ENCODE data around the gene ATP5F1E. TPM values are rescaled to one million over a fixed set of nuclear protein-coding genes. Genes with fewer than 3 reads are reported as not detected.

The ATP5F1E gene
- total and polyA plus RNA-seq, 2 of the 4 experiments (the other 2 are of a cell fraction), result 3.8 to 34.5 TPM

DNA sequence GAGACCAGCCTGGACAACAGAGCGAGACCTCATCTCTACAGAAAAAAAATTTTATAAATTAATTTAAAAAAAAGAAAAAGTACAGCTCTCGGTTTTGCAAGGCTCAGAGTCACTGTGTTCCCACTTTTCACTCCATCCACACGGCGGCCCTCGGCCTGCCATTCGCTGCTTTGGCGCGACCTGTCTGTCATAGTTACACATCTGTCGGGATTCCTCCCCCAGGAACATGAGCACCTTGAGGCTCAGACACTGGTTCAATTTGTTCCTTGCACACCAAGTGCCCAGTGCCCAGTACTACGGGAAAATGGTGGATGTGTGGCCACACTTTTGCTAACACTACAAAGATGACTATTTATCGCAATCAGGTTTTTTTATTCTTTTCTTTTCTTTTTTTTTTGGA lies 33.5 kb downstream of the ATP5F1E start:
- POLR2A ChIA-PET (ENCODE audit: unreplicated experiment), result no interaction called here
- ATAC-seq (ENCODE audit: low read depth), result no peak
- 97% methylated on average over 5 of the region's 11 CpGs; no CpG with 5 or more reads in 1 of the 2 experiments for WGBS, 2 experiments (ENCODE audit: extremely low coverage in 2 of 2, insufficient read length in 1 of 2)
- Histone ChIP-seq H2AFZ (replicated peaks; ENCODE audit: low read length, poor library complexity) (no peak overlapping the region), H3K14ac (replicated peaks; ENCODE audit: low read depth, low read length) (no peak overlapping the region), H2BK120ac (ENCODE audit: low read depth, low read length) (no peak overlapping the region), H3K9ac (ENCODE audit: low read depth, low read length) (no peak overlapping the region), H2BK5ac (ENCODE audit: low read depth, low read length, poor library complexity, severe bottlenecking) (no peak overlapping the region), H2AK5ac (ENCODE audit: low read depth, low read length) (no peak overlapping the region), H4K8ac (ENCODE audit: low read depth in 2 of 2, low read length in 2 of 2) (no peak overlapping the region), H3K4me1 (ENCODE audit: control insufficient read depth, insufficient read depth, low read length) (no peaks in the 10 kb centered on the region), H2BK20ac (ENCODE audit: low read depth, low read length) (no peak overlapping the region), H2BK15ac (ENCODE audit: low read depth, low read length) (no peak overlapping the region), H3K36me3 (ENCODE audit: control insufficient read depth, insufficient read depth, low read length) (peaks cover 44% of the 10 kb centered on the region), H3K79me1 (ENCODE audit: low read depth in 1 of 2, low read length in 2 of 2) (peaks cover 5 to 26% of the 10 kb centered on the region in 2 experiments; a peak in 3 of 4 replicates), H2AK9ac (replicated peaks; ENCODE audit: low read depth, low read length, poor library complexity) (no peak overlapping the region), H3K27me3 (ENCODE audit: control insufficient read depth, insufficient read depth, low read length) (no peaks in the 10 kb centered on the region), H3K9me1 (ENCODE audit: insufficient read depth, low read length) (peaks cover 8% of the 10 kb centered on the region), H3K27ac (ENCODE audit: insufficient read depth, low read length) (no peak overlapping the region), H3K18ac (ENCODE audit: low read depth, low read length) (no peak overlapping the region), H4K91ac (ENCODE audit: insufficient read depth, low read depth, low read length) (no peak overlapping the region), H3K4ac (ENCODE audit: low read depth, low read length) (no peak overlapping the region), H3K4me2 (ENCODE audit: low read depth, low read length) (no peak overlapping the region), H4K20me1 (ENCODE audit: insufficient read depth, low read length) (peaks cover 4% of the 10 kb centered on the region), H3K9me3 (ENCODE audit: control insufficient read depth, insufficient read depth, low read length) (no peaks in the 10 kb centered on the region), H3K4me3 (ENCODE audit: insufficient read depth, low read depth, low read length) (no peak overlapping the region), H3K56ac (ENCODE audit: extremely low read depth, insufficient read depth, low read length) (no peak overlapping the region), H3K23ac (ENCODE audit: low read depth, low read length) (no peak overlapping the region), H4K5ac (ENCODE audit: low read depth, low read length) (no peak overlapping the region)
- intact Hi-C loops (cut with micrococcal nuclease) (no loop called here), dilution Hi-C loops (cut with HindIII; ENCODE audit: low sequenced_read_pairs, unreplicated experiment) (no loop called here), in situ Hi-C loops (cut with MboI; ENCODE audit: low sequenced_read_pairs) (no loop called here)
- CTCF ChIA-PET, result interaction anchor here (0.7 kb wide), 1 partner anchor 80 kb away, joined by 3 read pairs; no protein-coding TSS in a partner anchor
- no peak for DNase-seq
- TF ChIP-seq RCOR1 (IDR thresholded peaks at IDR 0.05; ENCODE audit: insufficient replicate concordance, low read length) (no peak), MAFK (IDR thresholded peaks at IDR 0.05; ENCODE audit: low read depth, low read length) (no peak), BHLHE40 (IDR thresholded peaks at IDR 0.05; ENCODE audit: low read depth, low read length) (no peak), FOS (IDR thresholded peaks at IDR 0.05; ENCODE audit: low read depth, low read length) (no peak), MXI1 (IDR thresholded peaks at IDR 0.05; ENCODE audit: borderline replicate concordance, low read depth, low read length) (no peak), RAD21 (IDR thresholded peaks at IDR 0.05; ENCODE audit: low read length) (no peak), MAZ (IDR thresholded peaks at IDR 0.05; ENCODE audit: borderline replicate concordance, low read depth, low read length) (no peak), RFX5 (IDR thresholded peaks at IDR 0.05; ENCODE audit: low read depth, low read length) (no peak)
- TF ChIP-seq, protein P1, sequence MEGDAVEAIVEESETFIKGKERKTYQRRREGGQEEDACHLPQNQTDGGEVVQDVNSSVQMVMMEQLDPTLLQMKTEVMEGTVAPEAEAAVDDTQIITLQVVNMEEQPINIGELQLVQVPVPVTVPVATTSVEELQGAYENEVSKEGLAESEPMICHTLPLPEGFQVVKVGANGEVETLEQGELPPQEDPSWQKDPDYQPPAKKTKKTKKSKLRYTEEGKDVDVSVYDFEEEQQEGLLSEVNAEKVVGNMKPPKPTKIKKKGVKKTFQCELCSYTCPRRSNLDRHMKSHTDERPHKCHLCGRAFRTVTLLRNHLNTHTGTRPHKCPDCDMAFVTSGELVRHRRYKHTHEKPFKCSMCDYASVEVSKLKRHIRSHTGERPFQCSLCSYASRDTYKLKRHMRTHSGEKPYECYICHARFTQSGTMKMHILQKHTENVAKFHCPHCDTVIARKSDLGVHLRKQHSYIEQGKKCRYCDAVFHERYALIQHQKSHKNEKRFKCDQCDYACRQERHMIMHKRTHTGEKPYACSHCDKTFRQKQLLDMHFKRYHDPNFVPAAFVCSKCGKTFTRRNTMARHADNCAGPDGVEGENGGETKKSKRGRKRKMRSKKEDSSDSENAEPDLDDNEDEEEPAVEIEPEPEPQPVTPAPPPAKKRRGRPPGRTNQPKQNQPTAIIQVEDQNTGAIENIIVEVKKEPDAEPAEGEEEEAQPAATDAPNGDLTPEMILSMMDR (conservative IDR thresholded peaks at IDR 0.05; ENCODE audit: low read depth, low read length), result no peak
- TF ChIP-seq, protein P2, sequence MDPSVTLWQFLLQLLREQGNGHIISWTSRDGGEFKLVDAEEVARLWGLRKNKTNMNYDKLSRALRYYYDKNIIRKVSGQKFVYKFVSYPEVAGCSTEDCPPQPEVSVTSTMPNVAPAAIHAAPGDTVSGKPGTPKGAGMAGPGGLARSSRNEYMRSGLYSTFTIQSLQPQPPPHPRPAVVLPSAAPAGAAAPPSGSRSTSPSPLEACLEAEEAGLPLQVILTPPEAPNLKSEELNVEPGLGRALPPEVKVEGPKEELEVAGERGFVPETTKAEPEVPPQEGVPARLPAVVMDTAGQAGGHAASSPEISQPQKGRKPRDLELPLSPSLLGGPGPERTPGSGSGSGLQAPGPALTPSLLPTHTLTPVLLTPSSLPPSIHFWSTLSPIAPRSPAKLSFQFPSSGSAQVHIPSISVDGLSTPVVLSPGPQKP (IDR thresholded peaks at IDR 0.05; ENCODE audit: borderline replicate concordance, low read depth, low read length), result no peak
- no TSS peak for BruUV-seq (replicated peaks)
